EH (cell line): Measurements from ENCODE around the gene SP6.

Experiments used
- DNase-seq: peaks from one replicate; pipeline ENCODE4 v3.0.0-alpha.2; 2015; ENCODE audit warnings: low read depth

The SP6 gene

DNA sequence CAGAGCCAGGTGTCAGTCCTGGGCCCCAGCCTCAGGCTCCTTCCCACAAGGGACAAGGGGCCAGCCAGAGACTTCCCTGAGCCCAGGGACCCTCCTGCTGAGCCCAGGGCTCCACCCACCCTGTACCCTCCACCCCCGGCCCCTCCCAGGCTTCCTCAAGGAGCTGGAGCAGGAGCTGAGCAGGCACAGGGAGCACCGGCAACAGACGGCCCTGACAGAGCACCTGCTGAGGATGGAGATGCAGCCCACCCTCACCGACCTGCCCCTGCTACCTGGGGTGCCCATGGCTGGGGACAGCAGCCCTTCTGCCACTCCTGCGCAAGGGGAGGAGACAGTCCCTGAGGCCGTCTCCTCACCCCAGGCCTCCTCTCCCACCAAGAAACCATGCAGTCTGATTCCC is 14.4 kb downstream of the SP6 start:
- no peak for DNase-seq

DNA sequence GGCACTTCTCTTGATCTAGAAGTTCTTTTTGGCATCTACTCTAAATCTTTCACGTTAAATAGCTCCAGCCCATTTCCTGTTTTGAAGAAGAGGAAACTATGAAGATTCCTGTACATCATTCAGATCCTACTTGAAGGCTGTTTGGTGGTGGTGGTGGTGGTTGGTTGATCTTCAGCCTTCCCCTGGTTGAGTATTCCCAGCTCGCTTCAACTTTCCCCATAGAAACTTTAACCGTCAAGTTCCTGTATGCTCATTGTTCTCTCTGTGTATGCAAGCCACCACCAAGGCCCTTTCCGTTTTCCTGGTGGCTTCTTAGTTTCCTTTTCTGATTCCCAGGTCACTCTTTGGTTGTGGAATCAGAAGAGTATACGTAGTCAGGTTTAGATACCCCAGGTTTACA is 16.2 kb downstream of the SP6 start:
- DNase-seq, result no peak

DNA sequence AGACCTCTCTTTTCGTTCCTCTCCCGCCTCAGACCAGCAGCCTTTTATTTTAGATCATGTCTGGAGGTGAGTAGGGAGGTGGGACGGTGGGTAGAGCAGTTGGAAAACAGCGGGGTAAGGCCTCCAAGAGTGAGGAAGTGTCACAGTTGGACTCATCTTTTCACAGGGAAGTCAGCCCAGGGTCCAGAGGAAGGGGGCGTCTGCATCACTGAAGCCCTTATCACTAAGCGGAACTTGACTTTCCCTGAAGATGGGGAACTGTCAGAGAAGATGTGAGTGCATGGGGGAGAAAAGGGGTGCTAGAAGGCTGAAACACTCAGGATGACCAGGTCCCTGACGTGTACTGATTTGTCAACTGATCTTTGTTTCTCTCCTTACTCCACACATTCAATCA is 19.0 kb downstream of the SP6 start:
- no peak for DNase-seq

DNA sequence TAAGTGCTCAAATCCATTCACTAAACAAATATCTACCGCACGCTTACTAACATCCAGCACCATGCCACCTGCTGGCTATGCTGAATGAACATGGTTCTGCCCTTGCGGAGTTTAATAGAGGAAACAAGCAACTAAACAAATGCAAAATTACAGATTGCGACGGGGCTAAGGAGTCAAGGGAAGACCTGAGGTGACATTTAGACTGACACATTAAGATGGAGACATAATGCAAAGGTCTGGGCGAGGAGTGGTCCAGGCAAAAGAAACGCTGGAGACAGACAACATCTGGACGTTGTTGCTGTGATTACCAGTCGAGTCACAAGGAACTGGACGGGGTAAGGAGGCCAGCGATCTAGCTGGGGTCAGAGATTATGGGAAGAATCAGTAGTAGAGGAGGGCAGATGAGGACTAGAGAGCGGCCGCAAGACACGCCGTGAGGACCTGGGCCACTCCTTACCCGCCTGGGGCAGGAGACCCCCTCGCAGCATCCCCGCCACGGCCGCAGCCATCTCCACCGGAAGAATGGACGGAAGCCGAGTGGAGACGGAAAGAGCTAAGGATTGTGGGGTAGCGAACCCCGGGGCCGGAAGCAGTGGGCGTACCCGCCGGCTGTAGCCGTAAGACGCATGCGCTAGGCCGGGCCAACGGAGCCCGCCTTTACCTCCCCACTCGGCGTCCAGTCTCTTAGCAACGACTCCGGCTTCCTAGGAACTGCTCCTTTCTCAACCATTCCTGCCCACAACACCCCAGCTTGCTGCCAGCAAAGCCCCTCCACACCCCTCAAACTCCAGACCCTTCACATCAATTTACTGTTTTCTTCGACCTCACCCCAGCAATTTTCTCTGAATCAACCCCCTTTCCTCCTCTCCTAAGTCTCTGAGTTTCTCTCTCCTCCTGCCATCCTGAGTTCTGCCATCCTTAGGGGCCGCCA is 19.7 kb downstream of the SP6 start, which contains the start of the genes LRRC46 and MRPL10:
TSS of gene LRRC46 (plus strand) at position 668 of the 931 bp plus-strand sequence. CDS start 320 bp downstream, outside the sequence.
TSS of gene MRPL10 (minus strand) at position 539 of the 931 bp plus-strand sequence. CDS start at position 509, 30 bp downstream.
- peak; percentile 94 for DNase-seq

DNA sequence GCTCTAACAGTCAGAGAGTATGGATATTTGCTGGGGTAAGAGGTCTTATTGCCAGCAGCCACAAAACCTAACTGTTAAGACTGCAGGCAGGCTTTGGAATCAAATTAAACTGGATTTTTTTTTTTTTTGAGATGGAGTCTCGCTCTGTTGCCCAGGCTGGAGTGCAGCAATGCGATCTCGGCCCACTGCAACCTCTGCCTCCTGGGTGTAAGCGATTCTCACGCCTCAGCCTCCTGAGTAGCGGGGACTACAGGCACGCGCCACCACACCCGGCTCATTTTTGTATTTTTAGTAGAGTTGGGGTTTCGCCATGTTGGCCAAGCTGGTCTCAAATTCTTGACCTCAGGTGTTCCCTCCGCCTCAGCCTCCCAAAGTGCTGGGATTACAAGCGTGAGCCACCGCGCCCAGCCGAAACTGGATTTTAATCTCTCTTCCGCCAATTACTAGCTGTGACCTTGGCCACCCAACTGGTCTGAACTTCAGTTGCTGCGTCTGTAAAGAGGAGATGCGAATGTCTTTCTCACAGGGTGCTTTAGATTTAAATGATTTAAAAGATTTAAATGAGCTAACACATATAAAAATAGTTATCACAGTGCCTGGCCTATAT is 20.5 kb downstream of the SP6 start:
- DNase-seq, result no peak

DNA sequence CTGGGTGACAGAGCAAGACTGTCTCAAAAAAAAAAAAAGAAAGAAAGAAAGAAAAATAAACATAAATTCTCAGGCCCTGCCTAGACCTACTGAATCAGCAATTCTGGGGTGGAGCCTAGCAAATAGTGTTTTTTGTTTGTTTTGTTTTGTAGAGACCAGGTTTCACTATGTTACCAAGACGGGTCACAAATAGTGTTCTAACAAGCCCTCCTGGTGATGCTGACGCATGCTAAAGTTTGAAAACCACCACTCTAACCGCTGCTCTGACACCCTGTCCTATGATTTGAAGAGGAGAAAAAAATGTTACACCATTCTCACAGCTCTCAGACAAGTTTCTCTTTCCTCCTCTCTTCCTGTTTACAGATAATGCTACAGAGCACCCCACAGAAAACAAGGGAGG is 21.1 kb downstream of the SP6 start:
- DNase-seq, result no peak

DNA sequence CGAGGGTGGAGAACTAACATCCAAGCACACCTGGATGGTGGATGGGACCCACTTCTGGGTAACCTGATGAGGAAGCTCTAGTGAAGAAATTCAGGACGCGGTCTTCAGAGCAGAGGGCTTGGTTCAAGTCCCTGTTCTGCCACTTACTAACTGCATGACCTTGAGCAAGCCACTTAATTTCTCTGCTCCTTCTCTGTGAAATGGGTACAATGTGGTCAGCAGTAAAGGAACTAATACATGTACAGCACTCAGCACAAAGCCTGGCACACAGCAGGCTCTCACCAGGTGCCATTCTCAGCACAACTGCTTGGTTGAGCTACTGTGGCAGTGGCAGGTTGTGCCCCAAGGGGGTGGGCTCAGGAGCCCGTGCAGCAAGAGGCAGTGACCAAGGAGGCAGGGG is 27.4 kb downstream of the SP6 start:
- no peak for DNase-seq

DNA sequence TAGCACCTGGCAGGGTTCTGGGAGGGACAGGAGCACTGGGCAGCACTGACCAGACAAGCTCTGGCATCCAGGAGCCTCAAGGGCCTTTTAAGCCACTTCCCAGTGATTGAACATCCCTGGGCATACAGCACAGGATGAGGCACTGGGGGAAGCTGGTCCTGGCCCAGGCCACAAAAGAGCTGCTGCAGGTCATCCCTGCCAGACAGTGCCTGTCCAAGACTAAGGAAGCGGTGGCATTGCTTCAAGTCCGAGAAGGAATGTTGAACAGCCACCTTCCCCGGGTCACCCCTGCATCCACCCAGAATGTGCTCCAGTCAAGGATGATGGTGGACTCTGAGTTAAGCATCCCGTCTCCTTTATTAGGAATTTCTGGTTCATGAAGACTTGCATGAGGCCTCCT is 28.2 kb downstream of the SP6 start:
- no peak for DNase-seq

DNA sequence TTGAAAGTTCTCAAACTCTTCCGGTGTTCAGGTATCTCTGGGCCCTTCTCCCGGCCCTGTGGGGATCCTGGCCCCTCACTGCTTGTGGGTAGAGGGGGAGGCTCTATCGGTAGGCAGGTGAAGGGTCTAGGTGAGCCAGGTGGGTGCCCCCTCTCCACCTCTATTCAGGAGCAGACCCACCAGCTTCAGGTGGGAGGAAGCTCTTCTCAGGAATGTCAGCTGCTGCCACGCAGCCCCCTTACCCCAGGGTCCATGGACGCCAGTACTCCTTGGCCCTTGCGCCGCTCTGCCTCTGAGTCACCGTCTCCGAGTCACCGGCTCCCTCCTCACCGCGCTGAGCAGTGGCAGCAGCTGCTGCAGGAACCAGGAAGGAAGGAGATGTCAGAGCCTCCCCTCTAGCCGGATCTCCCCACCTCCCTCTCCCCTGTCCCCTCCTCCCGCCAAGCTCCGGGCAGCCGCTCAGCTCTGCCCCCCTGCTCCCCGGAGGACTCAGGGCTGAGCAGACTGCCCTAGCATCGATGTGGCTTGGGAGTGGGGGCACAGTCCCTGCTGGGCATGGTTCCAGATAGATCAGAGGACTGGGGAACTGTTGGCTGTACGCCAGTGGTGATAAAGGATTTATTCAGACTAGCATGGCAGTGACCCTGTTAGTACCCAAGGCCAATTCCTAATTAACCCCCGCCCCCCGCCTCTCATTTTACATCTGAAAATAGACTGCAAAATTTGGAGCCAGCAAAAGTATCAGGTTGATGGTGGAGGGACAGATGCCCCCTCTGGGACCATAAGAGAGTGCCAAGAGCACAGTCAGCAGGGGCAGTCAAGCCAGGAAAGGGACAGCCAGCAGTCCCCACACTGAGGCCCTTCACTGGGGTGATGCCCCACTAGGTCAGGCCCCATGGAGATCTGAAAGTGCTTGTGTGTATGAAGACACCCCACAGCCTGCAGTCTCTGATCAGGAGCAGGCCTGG is 29.3 kb downstream of the SP6 start, which contains the start of gene OSBPL7:
TSS of gene OSBPL7 (minus strand) at position 371 of the 968 bp plus-strand sequence. CDS start 1,516 bp downstream, outside the sequence.
- DNase-seq, result peak; percentile 91

DNA sequence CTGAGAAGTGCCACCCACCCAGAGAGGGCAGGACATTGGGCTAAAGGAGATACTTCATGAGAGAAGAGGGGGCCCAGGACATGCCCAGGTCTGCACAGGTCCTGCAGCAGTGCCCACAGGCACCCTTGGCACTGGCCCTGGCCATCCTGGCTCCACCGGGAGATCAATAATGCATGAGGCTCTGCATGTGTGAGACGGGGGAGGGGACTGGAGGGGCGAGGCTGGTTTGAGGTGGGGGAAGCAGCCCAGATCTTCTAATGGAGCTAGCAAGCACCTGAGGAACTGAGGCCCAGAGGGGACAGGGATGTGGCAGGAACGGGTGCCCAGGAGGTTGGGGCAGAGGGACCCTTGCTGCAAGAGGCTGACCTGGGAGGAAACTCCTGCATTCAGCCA is 29.9 kb downstream of the SP6 start:
- DNase-seq, result no peak

DNA sequence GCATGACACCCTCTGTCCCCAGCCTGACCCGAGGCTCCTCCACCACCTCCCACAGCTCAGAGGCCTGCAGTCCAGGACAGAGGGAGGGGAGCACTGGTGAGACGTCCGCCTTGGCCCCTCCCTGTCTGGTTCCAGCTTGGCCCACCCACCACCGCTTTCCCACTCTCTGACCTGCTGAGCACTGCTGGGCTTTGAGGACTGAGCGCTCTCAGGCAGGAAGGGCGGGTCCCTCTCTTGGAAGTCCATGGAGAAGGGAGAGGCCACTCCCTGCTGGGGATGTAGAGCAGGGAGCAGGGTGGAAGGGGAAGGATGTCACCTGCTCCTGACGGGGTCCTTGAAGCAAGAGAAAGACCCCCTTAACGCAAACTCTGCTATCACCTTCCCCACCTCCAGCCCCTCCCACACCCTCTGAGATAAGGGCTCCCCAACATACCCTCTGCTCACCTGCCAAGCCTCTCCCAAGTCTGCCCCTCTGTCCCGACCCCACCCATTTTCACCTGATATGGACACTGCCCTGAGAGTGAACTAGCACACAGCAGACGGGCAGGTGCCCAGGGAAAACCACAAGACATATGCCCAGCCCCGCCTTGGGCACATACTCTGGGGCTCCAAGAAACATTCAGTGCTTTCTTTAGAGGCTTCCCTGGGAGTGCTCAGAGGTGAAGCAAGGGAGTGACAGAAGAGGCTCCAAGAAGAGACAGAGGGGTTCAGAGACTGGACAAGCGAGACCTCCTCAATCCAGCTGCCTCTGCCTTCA is 30.8 kb downstream of the SP6 start:
- no peak for DNase-seq

DNA sequence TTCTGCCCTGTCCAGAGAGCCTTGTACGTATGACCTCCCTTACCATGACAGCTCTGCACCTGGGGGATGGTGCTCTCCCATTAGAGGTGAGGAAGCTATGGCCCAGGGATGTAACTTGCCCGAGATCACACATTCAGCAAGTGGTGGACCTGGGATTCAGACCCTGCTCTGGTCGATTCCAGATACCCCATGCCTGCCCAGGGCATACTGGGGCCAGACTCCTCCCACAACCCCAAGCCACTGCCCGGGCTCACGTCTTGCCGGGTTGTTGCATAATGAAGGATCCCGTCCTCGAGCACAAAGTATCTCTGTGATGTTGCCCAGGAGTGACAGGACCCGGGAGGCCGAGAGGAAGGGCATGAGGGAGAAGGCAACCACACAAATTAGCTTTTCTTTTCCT is 31.5 kb downstream of the SP6 start:
- DNase-seq, result no peak

DNA sequence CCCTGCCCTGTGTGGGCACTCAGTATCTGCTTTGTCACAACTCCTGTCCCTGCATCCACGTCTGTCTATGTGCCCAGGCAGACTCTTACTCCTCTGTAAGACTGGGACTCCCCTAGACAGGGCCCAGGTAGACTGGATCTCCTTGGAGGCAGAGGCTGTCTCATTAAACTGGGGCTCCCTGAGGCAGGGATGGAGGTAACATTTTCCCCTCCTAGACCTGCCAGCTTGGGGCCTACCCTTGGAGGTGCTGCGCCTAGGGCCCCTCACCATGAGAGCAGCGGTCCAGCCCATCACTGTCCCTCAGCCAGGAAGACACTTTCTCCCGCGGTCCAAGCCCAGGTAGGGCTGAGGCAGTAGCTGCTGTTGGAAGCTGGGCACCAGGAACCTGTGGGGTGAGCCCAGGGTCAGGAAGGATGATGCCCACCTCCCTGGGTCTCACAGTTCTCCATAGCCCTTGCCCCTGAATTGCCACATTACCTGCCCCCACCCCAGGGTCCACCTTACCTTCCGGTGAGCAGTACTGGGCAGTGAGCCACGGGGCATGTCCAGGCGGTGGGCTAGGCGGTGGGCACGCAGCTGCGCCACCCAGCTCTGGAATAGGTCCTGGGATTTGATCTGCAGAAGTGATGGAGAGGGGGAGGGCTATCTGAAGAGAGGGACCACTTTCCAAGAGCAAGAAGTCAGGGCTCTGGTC is 32.8 kb downstream of the SP6 start:
- no peak for DNase-seq

DNA sequence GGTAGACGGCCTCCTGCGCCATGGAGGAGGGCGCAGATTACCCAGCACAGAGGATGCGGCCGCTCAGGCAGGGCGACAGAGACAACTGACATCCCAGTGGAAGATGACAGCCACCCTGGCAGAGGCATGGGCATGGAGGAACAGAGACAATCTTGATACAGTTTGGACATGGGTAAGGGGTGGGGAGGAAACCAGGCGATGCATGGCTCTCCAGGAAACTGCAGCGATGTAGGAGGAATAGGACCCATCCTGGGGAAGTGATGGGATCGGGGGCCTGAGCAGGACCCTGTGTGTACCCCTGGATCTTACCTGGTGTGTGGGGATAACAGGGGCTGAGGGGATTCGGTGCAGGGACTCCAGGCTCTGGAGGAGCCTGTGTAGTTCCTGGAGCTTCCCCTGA is 34.0 kb downstream of the SP6 start:
- DNase-seq, result no peak

DNA sequence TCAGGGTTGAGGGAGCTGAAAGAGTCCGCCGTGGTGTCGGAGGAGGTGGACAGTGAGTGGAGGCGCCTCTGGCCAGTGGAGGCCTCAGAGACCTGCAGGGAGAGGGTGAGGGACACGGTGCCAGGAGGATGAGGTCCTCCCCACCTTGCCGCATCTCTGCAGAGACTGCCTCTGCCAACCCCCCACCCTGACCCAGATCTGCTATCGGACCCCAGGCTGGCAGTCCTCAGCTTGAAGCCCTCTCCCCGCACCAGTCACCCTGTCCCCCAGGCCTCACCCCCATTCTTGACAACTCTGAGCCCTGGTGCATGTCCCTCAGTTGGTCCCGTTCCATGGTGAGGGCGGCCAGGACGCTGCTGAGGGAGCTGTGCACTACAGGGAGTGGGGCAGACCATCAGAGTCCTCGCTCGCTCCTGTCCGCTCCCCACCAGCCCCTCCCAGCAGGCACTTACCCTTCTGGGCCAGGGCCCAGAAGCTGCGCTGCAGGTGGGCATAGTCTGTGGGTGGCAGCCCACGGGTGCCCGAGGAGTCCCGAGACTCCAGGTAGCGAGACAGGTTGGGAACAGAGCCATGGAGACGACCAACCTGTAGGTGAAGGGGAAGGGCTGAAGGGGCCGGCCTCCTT is 34.7 kb downstream of the SP6 start:
- DNase-seq, result no peak

DNA sequence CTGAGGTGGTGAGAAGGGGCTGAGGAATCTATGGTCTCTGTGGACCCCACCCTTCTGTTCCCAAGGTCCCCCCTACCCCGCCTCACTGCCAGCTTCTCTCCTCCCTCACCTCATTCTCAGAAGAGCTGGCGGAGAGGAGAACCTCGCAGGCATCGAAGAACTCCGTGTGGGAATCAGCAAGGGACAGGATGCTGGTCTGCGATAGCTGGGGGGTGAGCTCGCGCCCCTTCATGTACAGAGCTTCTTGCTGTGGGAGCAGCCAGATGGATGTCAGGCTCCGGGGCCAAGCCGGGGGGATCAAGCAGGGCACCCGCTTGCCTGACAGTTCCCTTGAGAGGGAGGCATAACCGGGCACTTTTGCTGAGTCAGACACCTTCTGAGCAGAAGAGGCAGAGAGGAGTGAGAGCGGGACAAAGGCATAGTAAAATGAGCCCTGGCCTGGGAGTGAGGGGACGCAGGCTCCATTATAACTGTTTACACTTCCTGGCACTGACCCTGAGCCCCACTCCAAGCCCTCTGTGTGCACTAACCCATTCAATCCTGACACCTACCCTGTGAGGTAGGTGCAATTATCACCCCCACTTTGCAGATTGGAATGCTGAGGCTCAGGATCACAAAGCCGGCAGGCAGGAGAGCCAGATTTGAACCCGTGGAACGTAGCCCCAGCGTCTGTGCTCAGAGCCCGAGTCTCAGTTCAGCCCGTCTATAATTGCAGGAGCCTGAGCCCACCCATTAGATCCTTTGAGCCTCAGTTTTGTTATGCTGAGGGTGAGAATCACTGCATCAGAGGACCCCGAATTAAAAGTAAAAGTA is 35.7 kb downstream of the SP6 start:
- no peak for DNase-seq

DNA sequence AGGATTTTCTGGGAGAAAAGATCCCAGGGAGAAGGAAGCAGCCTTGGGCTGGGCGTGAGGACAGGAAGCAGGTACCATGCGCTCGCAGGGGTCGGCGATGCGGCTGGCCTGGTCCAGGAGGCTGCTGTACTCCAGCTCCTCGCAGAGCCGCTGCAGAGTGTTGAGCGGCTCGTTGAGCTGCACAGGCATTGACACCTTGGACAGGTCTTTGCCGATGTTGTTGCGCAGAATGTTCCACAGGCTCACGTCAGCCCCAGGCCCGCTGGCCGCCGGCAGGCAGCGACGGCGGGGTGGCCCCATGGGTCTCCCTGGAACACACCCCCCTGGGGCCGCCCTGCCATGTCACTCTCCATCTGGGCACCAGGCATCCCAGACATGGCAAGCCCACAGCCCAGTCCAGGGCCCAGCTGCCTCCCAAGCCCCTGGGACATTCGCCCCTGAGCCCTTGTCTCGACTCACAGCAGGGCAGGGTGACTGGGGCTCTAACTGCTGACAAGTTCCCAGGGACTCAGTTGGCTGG is 37.4 kb downstream of the SP6 start:
- no peak for DNase-seq

DNA sequence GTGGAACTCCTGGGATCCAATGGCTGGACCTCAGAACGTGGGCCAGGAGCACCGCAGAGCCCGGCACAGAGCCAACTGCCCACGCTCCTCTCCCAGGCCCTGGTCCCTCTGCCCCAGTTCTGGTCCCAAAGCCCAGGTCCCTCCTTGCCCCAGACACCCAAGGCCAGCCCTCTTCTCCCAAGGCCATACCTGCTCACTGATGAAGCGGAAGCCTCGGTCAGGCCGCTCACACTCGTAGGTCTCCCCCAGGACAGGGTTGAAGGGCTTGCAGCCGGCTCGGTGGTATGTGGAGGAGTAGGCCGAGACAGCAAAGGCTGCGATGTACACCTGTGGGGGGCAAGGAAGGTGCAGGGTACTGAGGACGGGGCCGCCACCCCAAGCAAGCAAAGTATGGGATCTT is 37.9 kb downstream of the SP6 start:
- DNase-seq, result no peak
